Breast epithelium (tissue), 4 donors: ENCODE data around the gene DCHS2. TPM values are rescaled to one million over a fixed set of nuclear protein-coding genes. Genes with fewer than 3 reads are reported as not detected.

Experiments used
- DNase-seq, 2 donors: peaks; one replicate each; pipeline ENCODE4 v3.0.0-alpha.2; 2019; ENCODE audit warnings: low spot score in 2 of 2
- H3K27ac ChIP-seq, 2 donors: fragments of 200-600 bp; sonication (generic) in 1 of 2; one replicate each; pipeline ENCODE4 v1.5.1; 2016 to 2019; ENCODE audit warnings: mild to moderate bottlenecking in 1 of 2
- H3K27me3 ChIP-seq, 2 donors: fragments of 200-600 bp; sonication (generic) in 1 of 2; one replicate each; pipeline versions ENCODE4 v1.5.1 to v1.6.0; 2017 to 2019; ENCODE audit warnings: control low read depth in 1 of 2, mild to moderate bottlenecking in 1 of 2
- H3K36me3 ChIP-seq: fragments of 200-600 bp; one replicate; pipeline ENCODE4 v1.5.1; 2019
- H3K4me1 ChIP-seq, 2 donors: fragments of 200-600 bp; sonication (generic); one replicate each; pipeline ENCODE4 v1.5.1; 2016 to 2019; ENCODE audit warnings: control low read depth in 1 of 2
- H3K4me3 ChIP-seq, 3 donors: fragments of 200-600 bp; sonication (generic); 1 replicate in 2 of 3; 2 replicates in 1 of 3; pipeline ENCODE4 v1.5.1; 2016 to 2019; ENCODE audit warnings: mild to moderate bottlenecking in 3 of 3, moderate library complexity in 2 of 3
- H3K9me3 ChIP-seq, 2 donors: fragments of 200-600 bp; sonication (generic) in 1 of 2; one replicate each; pipeline ENCODE4 v1.5.1; 2016 to 2019; ENCODE audit warnings: control low read depth in 1 of 2
- POLR2A ChIP-seq: fragments of 450-650 bp; IDR thresholded peaks from one replicate; pipeline ENCODE4 v1.6.1; 2016; ENCODE audit warnings: antibody characterized with exemption, mild to moderate bottlenecking, moderate library complexity
- POLR2AphosphoS5 ChIP-seq, 3 donors: sonication (generic); formaldehyde crosslinking; IDR thresholded peaks; one replicate each; pipeline ENCODE4 v1.6.1; 2017; ENCODE audit warnings: antibody characterized with exemption in 3 of 3
- intact Hi-C: fragments of 100-400 bp; cut with DNase I; formaldehyde crosslinking; loops from one replicate; pipeline ENCODE4 v1.15.1; 2023; ENCODE audit warnings: low total_unique reads
- total RNA-seq, 3 donors: library from RNA; depleted of rRNA; stranded (reverse); fragments of >200 nt; gene quantifications; one replicate each; pipeline ENCODE4 v1.1.0, GENCODE V29; 2016
- TF ChIP-seq, protein P1 (sequence below), 3 donors: fragments of 450-650 bp; IDR thresholded peaks; one replicate each; pipeline ENCODE4 v1.5.1; 2016 to 2017; ENCODE audit warnings: antibody characterized with exemption in 3 of 3, mild to moderate bottlenecking in 3 of 3, moderate library complexity in 3 of 3

The DCHS2 gene
- total RNA-seq, 3 donors from 2014 or later = 2.8 to 5.2 TPM; not detected in 1

GRCh38 chr4:154294652-154295350, 196.8 kb downstream of the DCHS2 start:
- intact Hi-C loops = no loop called here
- H3K36me3 ChIP-seq = no peaks in the 10 kb centered on the region
- no peaks in the 10 kb centered on the region for H3K9me3 ChIP-seq
- no peaks in the 10 kb centered on the region for H3K4me1 ChIP-seq
- no peak overlapping the region for H3K4me3 ChIP-seq
- no peak overlapping the region for H3K27ac ChIP-seq
- no peak for DNase-seq
- TF ChIP-seq, protein P1, sequence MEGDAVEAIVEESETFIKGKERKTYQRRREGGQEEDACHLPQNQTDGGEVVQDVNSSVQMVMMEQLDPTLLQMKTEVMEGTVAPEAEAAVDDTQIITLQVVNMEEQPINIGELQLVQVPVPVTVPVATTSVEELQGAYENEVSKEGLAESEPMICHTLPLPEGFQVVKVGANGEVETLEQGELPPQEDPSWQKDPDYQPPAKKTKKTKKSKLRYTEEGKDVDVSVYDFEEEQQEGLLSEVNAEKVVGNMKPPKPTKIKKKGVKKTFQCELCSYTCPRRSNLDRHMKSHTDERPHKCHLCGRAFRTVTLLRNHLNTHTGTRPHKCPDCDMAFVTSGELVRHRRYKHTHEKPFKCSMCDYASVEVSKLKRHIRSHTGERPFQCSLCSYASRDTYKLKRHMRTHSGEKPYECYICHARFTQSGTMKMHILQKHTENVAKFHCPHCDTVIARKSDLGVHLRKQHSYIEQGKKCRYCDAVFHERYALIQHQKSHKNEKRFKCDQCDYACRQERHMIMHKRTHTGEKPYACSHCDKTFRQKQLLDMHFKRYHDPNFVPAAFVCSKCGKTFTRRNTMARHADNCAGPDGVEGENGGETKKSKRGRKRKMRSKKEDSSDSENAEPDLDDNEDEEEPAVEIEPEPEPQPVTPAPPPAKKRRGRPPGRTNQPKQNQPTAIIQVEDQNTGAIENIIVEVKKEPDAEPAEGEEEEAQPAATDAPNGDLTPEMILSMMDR (IDR thresholded peaks at IDR 0.05) = no peak
- TF ChIP-seq POLR2A = no peak
- TF ChIP-seq POLR2AphosphoS5 (IDR thresholded peaks at IDR 0.05) = no peak
- no peaks in the 10 kb centered on the region for H3K27me3 ChIP-seq

DNA sequence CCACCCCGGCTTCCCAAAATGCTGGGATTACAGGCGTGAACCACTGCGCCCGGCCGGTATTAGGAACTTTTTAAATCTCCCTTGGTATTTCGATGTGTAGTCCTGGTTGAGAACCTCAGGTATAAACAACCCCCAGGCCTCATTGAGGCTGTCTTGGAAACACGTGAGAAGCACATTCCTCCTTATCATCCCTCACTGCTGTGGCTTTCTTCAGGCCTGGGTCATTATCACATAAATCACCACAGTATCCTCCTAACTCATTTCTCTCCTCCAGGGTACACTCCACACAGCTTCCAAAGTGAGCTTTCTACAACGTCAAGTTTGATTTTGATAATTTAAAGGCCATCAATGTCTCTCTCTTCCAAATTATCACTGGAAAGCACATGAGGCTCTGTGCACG, 198.2 kb downstream of the DCHS2 start:
- Histone ChIP-seq H3K9me3 (peaks cover 0 to 3% of the 10 kb centered on the region in 2 donors), H3K4me1 (no peaks in the 10 kb centered on the region), H3K27me3 (no peaks in the 10 kb centered on the region), H3K4me3 (no peak overlapping the region), H3K36me3 (no peaks in the 10 kb centered on the region), H3K27ac (no peak overlapping the region)
- TF ChIP-seq POLR2AphosphoS5 (IDR thresholded peaks at IDR 0.05) (no peak), POLR2A (no peak)
- TF ChIP-seq, protein P1 (IDR thresholded peaks at IDR 0.05) = no peak
- intact Hi-C loops = no loop called here
- no peak for DNase-seq

DNA sequence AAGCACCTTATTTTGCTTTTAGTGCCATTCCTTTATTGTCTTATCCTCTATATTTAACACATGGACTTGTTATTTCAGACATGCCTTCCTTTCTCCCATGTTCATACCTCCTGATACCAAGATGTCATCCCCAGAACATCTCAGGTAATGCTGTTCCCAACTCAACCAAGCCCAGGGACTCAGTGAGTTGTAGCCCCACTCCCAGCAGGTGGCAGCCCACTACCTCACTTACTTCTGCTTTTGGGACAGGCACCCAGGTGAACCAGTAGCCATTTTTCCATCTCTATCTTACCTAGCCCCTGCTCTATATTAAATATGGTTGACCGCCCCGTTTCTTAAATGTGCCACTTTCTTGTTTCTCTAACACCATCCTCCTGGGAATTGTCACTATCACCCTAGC, 199.0 kb downstream of the DCHS2 start:
- TF ChIP-seq POLR2AphosphoS5 (IDR thresholded peaks at IDR 0.05) (no peak), POLR2A (no peak)
- TF ChIP-seq, protein P1 (IDR thresholded peaks at IDR 0.05) = no peak

GRCh38 chr4:154277172-154277571, 214.4 kb downstream of the DCHS2 start:
- DNase-seq = no peak
- peaks cover 8% of the 10 kb centered on the region for H3K36me3 ChIP-seq
- no peaks in the 10 kb centered on the region for H3K4me1 ChIP-seq
- no peaks in the 10 kb centered on the region for H3K27me3 ChIP-seq
- H3K27ac ChIP-seq = no peak overlapping the region
- H3K4me3 ChIP-seq = no peak overlapping the region
- H3K9me3 ChIP-seq = no peaks in the 10 kb centered on the region
- intact Hi-C loops = no loop called here
- TF ChIP-seq, protein P1 (IDR thresholded peaks at IDR 0.05) = no peak

More for the DNA sequence above, 199.0 kb downstream of the DCHS2 start:
- intact Hi-C loops = no loop called here
- H3K36me3 ChIP-seq = no peaks in the 10 kb centered on the region
- no peaks in the 10 kb centered on the region for H3K4me1 ChIP-seq
- H3K27me3 ChIP-seq = no peaks in the 10 kb centered on the region
- H3K4me3 ChIP-seq = no peak overlapping the region
- H3K27ac ChIP-seq = no peak overlapping the region
- DNase-seq = no peak
- H3K9me3 ChIP-seq = peaks cover 0 to 3% of the 10 kb centered on the region in 2 donors

- DNase-seq = no peak
- Histone ChIP-seq H3K4me3 (no peak overlapping the region), H3K36me3 (peaks cover 5% of the 10 kb centered on the region), H3K27me3 (no peaks in the 10 kb centered on the region), H3K27ac (no peak overlapping the region), H3K4me1 (no peaks in the 10 kb centered on the region), H3K9me3 (no peaks in the 10 kb centered on the region)
- TF ChIP-seq, protein P1 (IDR thresholded peaks at IDR 0.05) = no peak
- no peak for TF ChIP-seq POLR2A
- no peak for TF ChIP-seq POLR2AphosphoS5 (IDR thresholded peaks at IDR 0.05)
- intact Hi-C loops = no loop called here
These were observed 215.1 kb downstream of the DCHS2 start for GRCh38 chr4:154276496-154276895.
